ENCODE data around the gene TPCN2. TPM values are rescaled to one million over a fixed set of nuclear protein-coding genes. Genes with fewer than 3 reads are reported as not detected.

Gene TPCN2
- total RNA-seq, 2 experiments from 2014 or later = 16.0 to 17.0 TPM

DNA sequence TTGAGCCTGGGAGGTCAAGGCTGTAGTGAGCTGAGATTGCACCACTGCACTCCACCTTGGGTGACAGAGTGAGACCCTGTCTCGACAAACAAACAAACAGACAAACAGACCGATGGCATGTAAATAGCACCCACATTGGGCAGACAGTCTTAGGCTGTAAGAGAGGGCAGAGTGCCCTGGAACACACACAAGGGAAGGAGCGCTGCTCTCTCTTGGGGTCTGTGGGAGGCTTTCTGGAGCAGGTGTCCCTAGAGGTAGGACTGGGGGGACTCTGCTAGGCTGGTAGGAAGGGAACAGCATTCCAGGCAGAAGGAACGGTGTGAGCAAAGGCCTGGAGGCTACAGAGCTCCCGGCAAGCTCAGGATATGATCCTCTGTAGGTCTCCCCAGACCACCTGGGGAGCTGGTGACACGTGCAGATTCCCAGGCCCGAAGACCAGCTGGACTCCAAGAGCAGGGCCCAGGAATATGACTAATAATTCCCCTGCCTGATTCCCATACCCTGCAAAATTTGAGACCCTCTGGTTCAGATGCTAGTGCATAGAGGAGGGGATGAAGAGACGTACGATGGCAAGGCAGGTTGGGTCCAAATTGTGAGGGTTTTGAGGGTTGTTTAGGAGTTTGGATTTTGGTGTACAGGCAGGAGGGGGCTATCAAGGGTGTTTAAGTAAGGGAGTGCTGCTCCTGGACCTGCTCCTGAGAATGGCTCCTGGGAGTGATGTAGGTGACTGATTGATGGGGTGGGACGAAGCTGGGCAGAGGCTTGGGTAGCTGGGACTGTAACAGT is 118.6 kb downstream of the TPCN2 start:
- H3K27ac Mint-ChIP-seq = peak overlapping the region; percentile 91
- H3K36me3 Mint-ChIP-seq (ENCODE audit: low read depth) = peaks cover 19% of the 10 kb centered on the region
- no peak for DNase-seq
- intact Hi-C loops (cut with micrococcal nuclease) = no loop called here
- peak overlapping the region; percentile 44 for H3K4me3 Mint-ChIP-seq
- TF ChIP-seq, protein P1, sequence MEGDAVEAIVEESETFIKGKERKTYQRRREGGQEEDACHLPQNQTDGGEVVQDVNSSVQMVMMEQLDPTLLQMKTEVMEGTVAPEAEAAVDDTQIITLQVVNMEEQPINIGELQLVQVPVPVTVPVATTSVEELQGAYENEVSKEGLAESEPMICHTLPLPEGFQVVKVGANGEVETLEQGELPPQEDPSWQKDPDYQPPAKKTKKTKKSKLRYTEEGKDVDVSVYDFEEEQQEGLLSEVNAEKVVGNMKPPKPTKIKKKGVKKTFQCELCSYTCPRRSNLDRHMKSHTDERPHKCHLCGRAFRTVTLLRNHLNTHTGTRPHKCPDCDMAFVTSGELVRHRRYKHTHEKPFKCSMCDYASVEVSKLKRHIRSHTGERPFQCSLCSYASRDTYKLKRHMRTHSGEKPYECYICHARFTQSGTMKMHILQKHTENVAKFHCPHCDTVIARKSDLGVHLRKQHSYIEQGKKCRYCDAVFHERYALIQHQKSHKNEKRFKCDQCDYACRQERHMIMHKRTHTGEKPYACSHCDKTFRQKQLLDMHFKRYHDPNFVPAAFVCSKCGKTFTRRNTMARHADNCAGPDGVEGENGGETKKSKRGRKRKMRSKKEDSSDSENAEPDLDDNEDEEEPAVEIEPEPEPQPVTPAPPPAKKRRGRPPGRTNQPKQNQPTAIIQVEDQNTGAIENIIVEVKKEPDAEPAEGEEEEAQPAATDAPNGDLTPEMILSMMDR (IDR thresholded peaks at IDR 0.05) = no peak
- H3K27me3 Mint-ChIP-seq = peaks cover 6% of the 10 kb centered on the region
- peaks cover 25% of the 10 kb centered on the region for H3K4me1 Mint-ChIP-seq (ENCODE audit: low read depth)
- ChIA-PET POLR2A (interaction anchor here (1.0 to 1.3 kb wide), 2 partner anchors 130 to 508 kb away, joined by 3 to 4 read pairs; partner anchors contain the start of gene LTO1), CTCF (interaction anchor here (1.1 to 1.5 kb wide), 2 partner anchors 11 to 18 kb away, joined by 3 read pairs; no protein-coding TSS in a partner anchor)
- no peak for ATAC-seq
- peaks cover 14% of the 10 kb centered on the region for H3K9me3 Mint-ChIP-seq

DNA sequence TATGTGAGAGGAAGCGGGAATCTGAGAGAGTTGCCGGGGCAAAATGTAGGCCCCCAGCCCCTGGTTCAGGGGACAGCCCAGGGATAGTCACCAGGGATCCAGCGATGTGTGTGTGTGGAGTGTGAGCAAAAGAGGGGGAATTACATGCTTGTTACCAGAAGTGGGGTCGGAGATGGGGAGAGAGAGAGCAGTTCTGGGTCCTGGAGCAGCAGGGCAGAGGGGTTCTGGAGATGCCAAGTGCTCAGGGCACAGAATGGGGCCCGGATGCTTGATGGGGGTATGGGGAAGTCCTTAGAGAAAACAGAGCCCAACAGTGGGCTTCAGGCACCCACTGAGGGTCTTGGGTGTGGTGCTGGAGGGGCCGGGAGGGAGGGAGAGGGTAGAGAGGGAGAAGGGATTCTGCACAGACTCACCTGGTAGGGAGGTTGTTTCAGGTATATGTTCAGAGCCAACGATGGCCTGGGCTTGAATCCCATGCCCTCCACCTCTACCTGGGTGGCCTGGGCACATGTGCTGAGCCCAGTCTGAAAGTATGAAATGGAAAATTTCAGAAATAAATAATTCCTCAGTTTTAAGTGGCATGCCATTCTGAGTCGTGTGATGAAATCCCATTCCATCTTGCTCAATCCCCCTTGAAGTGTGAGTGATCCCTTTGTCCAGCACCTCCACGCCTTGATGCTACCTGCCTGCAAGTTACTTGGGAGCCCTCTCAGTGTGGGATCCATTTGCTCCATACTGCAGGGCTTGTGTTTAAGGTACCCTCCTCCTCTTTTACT is 119.4 kb downstream of the TPCN2 start:
- DNase-seq (no peak), ATAC-seq (no peak)
- Mint-ChIP-seq H3K4me3 (no peak overlapping the region), H3K9me3 (peaks cover 8% of the 10 kb centered on the region), H3K36me3 (ENCODE audit: low read depth) (peaks cover 12% of the 10 kb centered on the region), H3K4me1 (ENCODE audit: low read depth) (peaks cover 27% of the 10 kb centered on the region), H3K27me3 (peaks cover 6% of the 10 kb centered on the region), H3K27ac (no peak overlapping the region)
- intact Hi-C loops (cut with micrococcal nuclease) = no loop called here
- POLR2A ChIA-PET = interaction anchor here (1.0 to 1.3 kb wide), 2 partner anchors 129 to 507 kb away, joined by 3 to 4 read pairs; partner anchors contain the start of gene LTO1
- TF ChIP-seq, protein P1 (IDR thresholded peaks at IDR 0.05) = no peak
- CTCF ChIA-PET = no interaction called here

DNA sequence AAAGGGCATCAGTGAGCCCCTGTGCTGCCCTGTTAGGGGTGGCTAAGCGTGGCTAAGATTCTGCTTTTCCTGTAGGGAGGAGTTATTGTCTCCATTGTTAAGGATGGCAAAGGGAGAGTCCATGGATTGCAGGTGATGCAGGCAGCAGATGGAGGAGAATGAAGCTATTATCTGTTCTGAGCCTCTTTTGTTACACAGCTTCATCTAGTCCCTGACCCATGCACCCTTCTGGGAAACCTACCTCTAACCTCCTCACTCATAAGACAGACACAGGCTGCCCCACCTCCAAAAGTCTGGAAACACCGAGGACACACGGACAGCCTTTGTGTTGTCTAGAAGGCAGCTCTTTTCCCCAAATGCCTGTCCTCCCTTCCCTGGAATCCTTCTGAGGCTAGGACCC is 120.7 kb downstream of the TPCN2 start:
- DNase-seq (no peak), ATAC-seq (no peak)
- Mint-ChIP-seq H3K27ac (no peak overlapping the region), H3K4me1 (ENCODE audit: low read depth) (peaks cover 27% of the 10 kb centered on the region), H3K4me3 (no peak overlapping the region), H3K27me3 (peaks cover 6% of the 10 kb centered on the region), H3K9me3 (peaks cover 6% of the 10 kb centered on the region), H3K36me3 (ENCODE audit: low read depth) (no peaks in the 10 kb centered on the region)
- TF ChIP-seq, protein P1 (IDR thresholded peaks at IDR 0.05) = no peak
- POLR2A ChIA-PET = no interaction called here
- intact Hi-C loops (cut with micrococcal nuclease) = no loop called here
- CTCF ChIA-PET = no interaction called here

DNA sequence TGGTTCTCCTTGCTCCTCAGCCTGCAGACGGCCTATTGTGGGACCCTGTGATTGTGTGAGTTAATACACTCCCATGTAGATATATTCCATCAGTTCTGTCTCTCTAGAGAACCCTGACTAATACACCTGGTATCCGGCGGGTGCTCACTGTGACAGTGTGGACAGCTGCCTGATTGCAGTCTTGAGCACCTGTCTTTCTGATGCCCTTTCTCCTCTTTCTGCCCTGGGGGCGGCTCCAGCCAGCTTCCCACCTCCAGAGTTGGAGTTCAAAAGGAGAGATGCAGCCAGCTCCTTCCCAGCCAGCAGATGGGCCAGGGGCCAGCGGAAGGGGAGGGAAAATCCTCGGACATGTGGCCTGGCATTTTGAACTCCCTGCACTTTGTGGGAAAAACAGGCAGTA is 122.0 kb downstream of the TPCN2 start:
- TF ChIP-seq, protein P1 (IDR thresholded peaks at IDR 0.05) = no peak
- DNase-seq = no peak
- no peak overlapping the region for H3K4me3 Mint-ChIP-seq
- intact Hi-C loops (cut with micrococcal nuclease) = no loop called here
- no peak for ATAC-seq
- peaks cover 22% of the 10 kb centered on the region for H3K4me1 Mint-ChIP-seq (ENCODE audit: low read depth)
- H3K27ac Mint-ChIP-seq = no peak overlapping the region
- H3K9me3 Mint-ChIP-seq = peaks cover 11% of the 10 kb centered on the region
- no peaks in the 10 kb centered on the region for H3K36me3 Mint-ChIP-seq (ENCODE audit: low read depth)
- ChIA-PET CTCF (no interaction called here), POLR2A (no interaction called here)
- H3K27me3 Mint-ChIP-seq = peaks cover 3% of the 10 kb centered on the region
